HepG2 (cell line): ENCODE results near the gene PSMB2. TPM values are rescaled to one million over a fixed set of nuclear protein-coding genes. Genes with fewer than 3 reads are reported as not detected.
"Not testable (repeated sequence)": the region's sequence is repeated elsewhere in the genome, so short reads cannot be mapped to it uniquely, and the experiment has no call there.

Source experiments
- ATAC-seq: fragments of 200-7000 bp; cut with Tn5 transposase; 3 replicates; pipeline ENCODE4 v1.9.1; 2020; ENCODE audit warnings: mild to moderate bottlenecking, moderate library complexity
- BruUV-seq: library from RNA; stranded (reverse); fragments of 400-500 nt; replicated peaks from 2 replicates; lab custom pipeline; 2021; lab: Mats Ljungman, UMichigan
- CTCF ChIA-PET: fragments of 300-600 bp; formaldehyde crosslinking; extraction: SDS; loops from one replicate; lab custom pipeline; 2021; ENCODE audit warnings: low total read pairs, inconsistent platforms, low intra/inter-chr PET ratio; lab: Yijun Ruan, JAX
- POLR2A ChIA-PET: fragments of 350-600 bp; sonication (Branson Sonifier 250); formaldehyde crosslinking; loops from one replicate; lab custom pipeline; 2020; ENCODE audit warnings: antibody characterized with exemption, inconsistent platforms; lab: Yijun Ruan, JAX
- DNase-seq: peaks from one replicate; pipeline ENCODE4 v3.0.0-alpha.2; 2015; ENCODE audit warnings: low spot score
- FAIRE-seq: peaks from 3 replicates; lab custom pipeline; 2011; peaks lifted over from hg19 to GRCh38; lab: Jason Lieb, UNC
- H2AFZ ChIP-seq: one replicate; pipeline ENCODE4 v1.6.1; 2011; ENCODE audit warnings: low read length, inconsistent platforms
- H3K27ac ChIP-seq: fragments of 300-600 bp; 3 replicates; pipeline ENCODE4 v1.8.0; 2011; ENCODE audit warnings: mixed run types, mild to moderate bottlenecking, mixed read lengths, low read length, inconsistent platforms; ENCODE audit not compliant: insufficient read depth; ENCODE audit errors: extremely low read length
- H3K27me3 ChIP-seq, 2 experiments: fragments of 200-600 bp in 1 of 2; 2 replicates in 1 of 2; 3 replicates in 1 of 2; pipeline versions ENCODE4 v1.6.0 to v1.8.0; 2011; ENCODE audit warnings: low read length in 2 of 2, mild to moderate bottlenecking in 2 of 2, moderate library complexity in 2 of 2, inconsistent platforms in 1 of 2; ENCODE audit not compliant: insufficient read depth in 2 of 2, control insufficient read depth in 1 of 2
- H3K36me3 ChIP-seq, 2 experiments: fragments of 200-600 bp in 1 of 2; replicated peaks in 1 of 2; 2 replicates in 1 of 2; 3 replicates in 1 of 2; pipeline versions ENCODE4 v1.5.1 to v1.8.0; 2011; ENCODE audit warnings: low read length in 2 of 2, inconsistent platforms in 1 of 2; ENCODE audit not compliant: insufficient read depth in 2 of 2, control insufficient read depth in 1 of 2
- H3K4me1 ChIP-seq: 2 replicates; pipeline ENCODE4 v1.5.1; 2012; ENCODE audit warnings: low read length, inconsistent platforms; ENCODE audit not compliant: insufficient read depth
- H3K4me2 ChIP-seq: 2 replicates; pipeline ENCODE4 v1.6.0; 2011; ENCODE audit warnings: low read depth, low read length, inconsistent platforms
- H3K4me3 ChIP-seq, 3 experiments: fragments of 200-600 bp in 1 of 3; sonication (generic), shearing (Covaris generic) in 1 of 3; replicated peaks in 1 of 3; 2 replicates each; pipeline ENCODE4 v1.5.1; 2011 to 2016; ENCODE audit warnings: low read length in 3 of 3, inconsistent platforms in 2 of 3, low read depth in 2 of 3, mild to moderate bottlenecking in 2 of 3, control low read depth in 1 of 3, mixed read lengths in 1 of 3; ENCODE audit not compliant: insufficient read depth in 1 of 3
- H3K79me2 ChIP-seq: one replicate; pipeline ENCODE4 v1.6.1; 2011; ENCODE audit warnings: low read length, inconsistent platforms; ENCODE audit not compliant: insufficient read depth
- H3K9ac ChIP-seq: 2 replicates; pipeline ENCODE4 v1.6.0; 2011; ENCODE audit warnings: mild to moderate bottlenecking, low read depth, low read length, inconsistent platforms; ENCODE audit not compliant: insufficient read depth
- H3K9me3 ChIP-seq: 2 replicates; pipeline ENCODE4 v1.5.1; 2012; ENCODE audit warnings: mild to moderate bottlenecking, low read length
- H4K20me1 ChIP-seq: 2 replicates; pipeline ENCODE4 v1.6.0; 2011; ENCODE audit warnings: inconsistent platforms, mild to moderate bottlenecking, low read length, moderate library complexity; ENCODE audit not compliant: insufficient read depth
- CBX5 ChIP-seq: sonication (generic); formaldehyde crosslinking; IDR thresholded peaks from 2 replicates; pipeline ENCODE4 v1.4.0; 2020; ENCODE audit warnings: missing genetic modification reagents, borderline replicate concordance
- CCDC6 ChIP-seq: sonication (generic); formaldehyde crosslinking; IDR thresholded peaks from 2 replicates; pipeline ENCODE4 v1.8.1; 2022; ENCODE audit warnings: mild to moderate bottlenecking, missing genetic modification reagents, moderate library complexity
- MBD4 ChIP-seq: IDR thresholded peaks from 2 replicates; pipeline ENCODE4 v1.6.1; 2012; ENCODE audit warnings: low read length, inconsistent platforms, borderline replicate concordance
- TBX3 ChIP-seq: fragments of 450-650 bp; IDR thresholded peaks from 2 replicates; pipeline ENCODE4 v1.6.1; 2017; ENCODE audit warnings: antibody characterized with exemption, mild to moderate bottlenecking, inconsistent platforms, borderline replicate concordance
- U2AF2 ChIP-seq: fragments of 200-400 bp; formaldehyde crosslinking; IDR thresholded peaks from 2 replicates; pipeline ENCODE4 v1.6.1; 2017; ENCODE audit warnings: low read depth, mild to moderate bottlenecking, low read length
- ZKSCAN5 ChIP-seq: sonication (generic); formaldehyde crosslinking; IDR thresholded peaks from 2 replicates; pipeline ENCODE4 v1.5.1; 2020; ENCODE audit warnings: mild to moderate bottlenecking, missing genetic modification reagents
- ZNF121 ChIP-seq: sonication (generic); formaldehyde crosslinking; IDR thresholded peaks from 2 replicates; pipeline ENCODE4 v1.5.0; 2020; ENCODE audit warnings: mild to moderate bottlenecking, missing genetic modification reagents
- WGBS: methylation state at CpG from one replicate; pipeline ENCODE4 v1.1.6; 2017; ENCODE audit warnings: low lambda C conversion rate; 5-methylcytosine and 5-hydroxymethylcytosine counted together
- in situ Hi-C: cut with HindIII; loops from 2 replicates; pipeline ENCODE4 v1.10.0; 2017; ENCODE audit warnings: low pct_unique_long_range_greater_than_20kb; ENCODE audit not compliant: extremely low pct_ligation_motif_present
- intact Hi-C: fragments of 100-400 bp; cut with micrococcal nuclease; formaldehyde crosslinking; loops from one replicate; pipeline ENCODE4 v1.10.0; 2022; ENCODE audit not compliant: unreplicated experiment
- polyA plus RNA-seq, 8 experiments: library from polyadenylated mRNA; depleted of rRNA in 3 of 8; stranded (reverse) in 7 of 8; unstranded in 1 of 8; fragments of >200 nt; fragmentation: Illumina TruSeq in 4 of 8; extraction: Trizol in 4 of 8; gene quantifications; 2 replicates each; pipeline versions ENCODE4 v1.2.1 to v1.2.3, GENCODE V29; 2011 to 2016; ENCODE audit warnings: low read depth in 4 of 8, missing spikeins in 1 of 8, mixed read lengths in 1 of 8; ENCODE audit not compliant: insufficient read depth in 1 of 8
- total RNA-seq, 5 experiments: library from RNA; depleted of rRNA; stranded (reverse); fragments of >200 nt; fragmentation: Illumina TruSeq; extraction: Trizol; gene quantifications; 2 replicates each; pipeline ENCODE4 v1.2.3, GENCODE V29; 2016; ENCODE audit warnings: low read depth in 1 of 5

Gene PSMB2
- total and polyA plus RNA-seq, 2 of the 13 experiments (the other 11 are each of a cell fraction or from before 2014, with no cell fraction given): 60.6 to 62.2 TPM

- H3K4me2 ChIP-seq, H3K4me1 ChIP-seq, DNase-seq, H3K79me2 ChIP-seq, in situ Hi-C loops, H2AFZ ChIP-seq, H3K27me3 ChIP-seq, CTCF ChIA-PET, intact Hi-C loops, ATAC-seq, H3K36me3 ChIP-seq, H3K4me3 ChIP-seq, H3K9ac ChIP-seq, H3K9me3 ChIP-seq, H4K20me1 ChIP-seq, FAIRE-seq, BruUV-seq, H3K27ac ChIP-seq, POLR2A ChIA-PET: not testable (repeated sequence)
- 80% methylated on average over 1 of the region's 1 CpG for WGBS
Measured at GRCh38 chr1:35585805-35586204, 55.5 kb downstream of the PSMB2 start.

DNA sequence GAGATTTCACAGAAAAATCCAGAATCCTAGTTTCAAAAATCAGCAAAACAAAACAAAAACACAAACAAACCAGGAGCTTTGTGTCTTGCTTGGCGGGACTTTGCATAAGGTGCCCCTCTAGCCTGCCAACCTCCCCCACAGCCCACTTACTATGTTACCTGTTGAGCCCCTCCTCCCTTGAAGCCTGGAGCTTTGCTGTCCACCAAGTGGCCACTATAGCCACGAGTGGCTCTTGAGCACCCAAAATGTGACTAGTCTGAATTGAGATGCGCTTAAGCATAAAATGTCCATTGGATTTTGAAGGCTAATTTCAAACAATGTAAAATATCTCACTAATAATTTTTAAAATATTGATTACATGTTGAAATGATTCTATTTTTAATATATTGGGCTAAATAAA, 56.0 kb downstream of the PSMB2 start:
- POLR2A ChIA-PET: no interaction called here
- no peak overlapping the region for H3K27ac ChIP-seq
- no peaks in the 10 kb centered on the region for H3K9me3 ChIP-seq
- no TSS peak for BruUV-seq
- intact Hi-C loops: no loop called here
- no peak overlapping the region for H3K4me3 ChIP-seq
- no peaks in the 10 kb centered on the region for H3K79me2 ChIP-seq
- no peaks in the 10 kb centered on the region for H4K20me1 ChIP-seq
- TF ChIP-seq MBD4 (no peak), ZNF121 (CRISPR knock-in tag) (no peak), CCDC6 (no peak), TBX3 (no peak), CBX5 (CRISPR knock-in tag) (no peak), ZKSCAN5 (CRISPR knock-in tag) (no peak), U2AF2 (no peak)
- TF ChIP-seq, all 625 proteins: peak for 0
- ATAC-seq (no peak), DNase-seq (no peak), FAIRE-seq (no peak)
- Histone ChIP-seq H3K4me2 (no peak overlapping the region), H3K36me3 (no peaks in the 10 kb centered on the region), H3K9ac (no peak overlapping the region), H3K4me1 (no peaks in the 10 kb centered on the region), H2AFZ (no peak overlapping the region), H3K27me3 (no peaks in the 10 kb centered on the region)
- in situ Hi-C loops: no loop called here
- 88% methylated on average over 3 of the region's 3 CpGs for WGBS
- CTCF ChIA-PET: no interaction called here

DNA sequence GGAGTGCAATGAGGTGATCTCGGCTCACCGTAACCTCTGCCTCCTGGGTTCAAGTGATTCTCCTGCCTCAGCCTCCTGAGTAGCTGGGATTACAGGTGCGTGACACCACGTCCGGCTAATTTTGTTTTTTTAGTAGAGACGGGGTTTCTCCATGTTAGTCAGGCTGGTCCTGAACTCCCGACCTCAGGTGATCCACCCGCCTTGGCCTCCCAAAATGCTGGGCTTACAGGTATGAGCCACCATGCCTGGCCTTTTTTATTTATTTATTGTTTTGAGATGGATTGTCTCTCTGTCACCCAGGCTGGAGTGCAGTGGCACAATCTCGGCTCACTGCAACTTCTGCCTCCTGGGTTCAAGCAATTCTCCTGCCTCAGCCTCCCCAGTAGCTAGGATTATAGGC, 59.7 kb downstream of the PSMB2 start:
- ATAC-seq, H3K79me2 ChIP-seq, H3K4me2 ChIP-seq, CTCF ChIA-PET, H3K36me3 ChIP-seq, H4K20me1 ChIP-seq, H3K27me3 ChIP-seq, H2AFZ ChIP-seq, H3K4me3 ChIP-seq, in situ Hi-C loops, H3K9me3 ChIP-seq, H3K9ac ChIP-seq, BruUV-seq, intact Hi-C loops, DNase-seq, POLR2A ChIA-PET, H3K27ac ChIP-seq, H3K4me1 ChIP-seq, FAIRE-seq: not testable (repeated sequence)
- WGBS: 94% methylated on average over 9 of the region's 9 CpGs
